A673 (cell line): ENCODE data around the gene AHSG. TPM values are rescaled to one million over a fixed set of nuclear protein-coding genes. Genes with fewer than 3 reads are reported as not detected.

Source experiments
- BruUV-seq: library from RNA; stranded (reverse); fragments of 400-500 nt; replicated peaks from 2 replicates; lab custom pipeline; 2021; lab: Mats Ljungman, UMichigan
- CTCF ChIA-PET: fragments of 300-600 bp; sonication (Branson Sonifier 250); formaldehyde crosslinking; loops from one replicate; lab custom pipeline; 2022; ENCODE audit warnings: antibody characterized with exemption; lab: Charles Lee
- POLR2A ChIA-PET: fragments of 300-600 bp; sonication (Branson Sonifier 250); formaldehyde crosslinking; loops from one replicate; lab custom pipeline; 2022; ENCODE audit warnings: antibody characterized with exemption; ENCODE audit not compliant: low non-redundant PET; lab: Charles Lee
- DNase-seq: peaks from one replicate; pipeline ENCODE4 v3.0.0-alpha.2; 2015; ENCODE audit warnings: low spot score
- H3K27ac ChIP-seq: fragments of 200-600 bp; sonication (generic); 2 replicates; pipeline ENCODE4 v1.5.1; 2016; ENCODE audit warnings: mixed run types, low read depth, mild to moderate bottlenecking, mixed read lengths, antibody characterized with exemption, low read length; ENCODE audit not compliant: poor library complexity, severe bottlenecking
- H3K27me3 ChIP-seq: fragments of 200-600 bp; sonication (generic); replicated peaks from 2 replicates; pipeline ENCODE4 v1.6.1; 2017; ENCODE audit warnings: mixed run types, low read depth, mild to moderate bottlenecking, mixed read lengths, antibody characterized with exemption, low read length; ENCODE audit not compliant: insufficient read depth, poor library complexity
- H3K36me3 ChIP-seq: fragments of 200-600 bp; sonication (generic); 2 replicates; pipeline ENCODE4 v1.6.1; 2016; ENCODE audit warnings: mixed run types, mild to moderate bottlenecking, mixed read lengths, antibody characterized with exemption, low read length; ENCODE audit not compliant: insufficient read depth, poor library complexity, severe bottlenecking
- H3K4me1 ChIP-seq: fragments of 200-600 bp; sonication (generic); 2 replicates; pipeline ENCODE4 v1.6.1; 2017; ENCODE audit warnings: mixed run types, mild to moderate bottlenecking, mixed read lengths, antibody characterized with exemption, low read length; ENCODE audit not compliant: insufficient read depth, poor library complexity, severe bottlenecking
- H3K4me3 ChIP-seq: fragments of 200-600 bp; sonication (generic); 2 replicates; pipeline ENCODE4 v1.5.1; 2016; ENCODE audit warnings: low read depth, mixed run types, mild to moderate bottlenecking, mixed read lengths, low read length; ENCODE audit not compliant: poor library complexity, severe bottlenecking
- H3K9me3 ChIP-seq: fragments of 200-600 bp; sonication (generic); 2 replicates; pipeline ENCODE4 v1.6.1; 2016; ENCODE audit warnings: mixed run types, low read depth, mild to moderate bottlenecking, mixed read lengths, antibody characterized with exemption, low read length; ENCODE audit not compliant: poor library complexity, severe bottlenecking
- CTCF ChIP-seq: fragments of 300-800, 200-600 bp; sonication (generic); conservative IDR thresholded peaks from 2 replicates; pipeline ENCODE4 v1.5.1; 2017; ENCODE audit warnings: low read depth, mild to moderate bottlenecking, antibody characterized with exemption, low read length, moderate library complexity, mixed read lengths
- EZH2 ChIP-seq: fragments of 200-600 bp; sonication (generic); IDR thresholded peaks from 2 replicates; pipeline ENCODE4 v1.6.1; 2017; ENCODE audit warnings: borderline replicate concordance, low read depth, mild to moderate bottlenecking, mixed read lengths, antibody characterized with exemption, low read length; ENCODE audit not compliant: poor library complexity, severe bottlenecking
- intact Hi-C: fragments of 100-400 bp; cut with micrococcal nuclease; formaldehyde crosslinking; loops from one replicate; pipeline ENCODE4 v1.10.0; 2022; ENCODE audit not compliant: unreplicated experiment
- total RNA-seq: library from RNA; stranded (reverse); gene quantifications from 2 replicates; pipeline ENCODE4 v1.2.3, GENCODE V29; 2021

Gene AHSG
- total RNA-seq, 1 experiment from 2014 or later = 4.9 TPM

DNA sequence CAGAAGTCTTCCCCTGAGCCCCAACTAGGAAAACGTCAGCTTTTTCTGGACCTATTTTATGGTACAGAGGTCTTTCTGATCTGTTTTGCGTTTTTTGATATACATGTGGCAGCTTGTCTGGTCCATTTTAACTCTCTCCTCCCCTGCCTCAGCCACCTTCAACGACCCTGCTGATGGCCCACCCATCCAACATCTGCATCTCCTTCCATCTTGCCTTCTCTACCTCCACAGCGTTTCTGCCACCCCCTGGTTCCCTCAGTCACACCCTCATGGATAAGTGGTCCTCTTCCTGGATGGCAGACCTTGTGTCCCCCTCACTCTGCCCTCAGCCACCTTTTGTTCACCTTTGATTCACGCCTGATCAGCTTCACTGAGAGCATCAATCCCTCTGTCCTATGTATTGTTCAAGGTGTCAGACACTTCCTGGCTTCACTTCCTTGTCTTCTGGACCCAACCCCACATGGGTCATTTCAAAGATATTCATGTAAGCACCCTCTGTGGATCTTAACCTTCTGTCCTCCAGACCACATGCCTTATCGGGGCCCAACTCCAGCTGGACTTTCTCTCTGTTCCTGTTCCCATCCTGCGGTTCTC is 13.5 kb downstream of the AHSG start:
- BruUV-seq = no TSS peak
- no peak for DNase-seq
- no peaks in the 10 kb centered on the region for H3K4me1 ChIP-seq
- H3K27ac ChIP-seq = no peak overlapping the region
- intact Hi-C loops = no loop called here
- POLR2A ChIA-PET = no interaction called here
- CTCF ChIA-PET = interaction anchor here (2.9 kb wide), 1 partner anchor 10 kb away, joined by 9 read pairs; no protein-coding TSS in a partner anchor
- no peaks in the 10 kb centered on the region for H3K9me3 ChIP-seq
- H3K36me3 ChIP-seq = no peaks in the 10 kb centered on the region
- no peak for TF ChIP-seq EZH2
- no peak for TF ChIP-seq CTCF
- peaks cover 3% of the 10 kb centered on the region for H3K27me3 ChIP-seq
- H3K4me3 ChIP-seq = no peak overlapping the region

DNA sequence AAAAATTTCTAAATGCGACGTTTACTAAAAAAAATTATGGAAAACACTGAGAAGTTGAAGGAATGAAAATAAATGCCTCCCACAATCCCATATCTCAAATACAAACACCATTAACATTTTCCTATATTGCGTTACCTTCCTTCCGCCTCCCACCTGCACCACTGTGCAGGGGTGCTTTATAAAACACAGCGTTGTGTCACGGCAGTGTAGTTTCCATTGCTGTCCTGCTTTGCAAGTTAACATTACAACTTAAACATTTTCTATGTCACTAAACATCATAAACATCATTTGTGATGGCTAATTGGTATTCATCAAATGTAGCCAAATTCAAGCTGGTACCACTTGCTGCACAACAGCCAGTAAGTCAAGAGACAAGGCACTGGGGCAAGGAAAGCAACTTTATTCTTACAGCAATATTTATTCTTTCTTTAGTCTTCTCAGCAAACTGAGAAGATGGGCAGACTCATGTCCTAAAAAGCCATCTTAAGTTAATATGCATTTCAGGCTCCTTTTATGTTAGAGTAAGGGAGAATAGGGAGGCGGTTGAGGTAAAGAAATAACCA is 15.1 kb downstream of the AHSG start:
- intact Hi-C loops = no loop called here
- CTCF ChIA-PET = no interaction called here

DNA sequence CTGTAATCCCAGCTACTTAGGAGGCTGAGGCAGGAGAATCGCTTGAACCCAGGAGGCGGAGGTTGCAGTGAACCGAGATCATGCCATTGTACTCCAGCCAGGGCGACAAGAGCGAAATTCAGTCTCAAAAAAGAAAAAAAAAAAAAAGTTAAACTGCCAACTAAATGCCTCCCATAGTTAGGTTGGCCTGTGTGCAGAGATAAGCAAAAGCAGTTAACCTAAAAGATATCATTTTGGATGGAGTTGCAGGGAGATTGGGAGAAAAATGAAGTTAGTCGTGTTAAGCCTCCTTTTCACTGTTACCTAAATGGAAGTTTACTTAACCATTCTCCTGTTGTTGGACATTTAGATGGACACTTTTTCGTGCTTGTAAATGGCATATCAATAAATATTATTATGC is 15.9 kb downstream of the AHSG start:
- TF ChIP-seq EZH2 = no peak
- no peak for TF ChIP-seq CTCF
- no peaks in the 10 kb centered on the region for H3K36me3 ChIP-seq
- H3K9me3 ChIP-seq = no peaks in the 10 kb centered on the region
- no peaks in the 10 kb centered on the region for H3K4me1 ChIP-seq
- ChIA-PET POLR2A (no interaction called here), CTCF (no interaction called here)
- DNase-seq = no peak
- intact Hi-C loops = no loop called here
- peaks cover 3% of the 10 kb centered on the region for H3K27me3 ChIP-seq
- no peak overlapping the region for H3K4me3 ChIP-seq
- H3K27ac ChIP-seq = no peak overlapping the region
- BruUV-seq = no TSS peak

More for the DNA sequence above, 15.1 kb downstream of the AHSG start:
- H3K27ac ChIP-seq = no peak overlapping the region
- no TSS peak for BruUV-seq
- POLR2A ChIA-PET = no interaction called here
- DNase-seq = no peak
- peaks cover 3% of the 10 kb centered on the region for H3K27me3 ChIP-seq
- TF ChIP-seq CTCF (no peak), EZH2 (no peak)
- no peaks in the 10 kb centered on the region for H3K9me3 ChIP-seq
- H3K4me3 ChIP-seq = no peak overlapping the region
- H3K4me1 ChIP-seq = no peaks in the 10 kb centered on the region
- H3K36me3 ChIP-seq = no peaks in the 10 kb centered on the region
